OCI-LY7 (cell line): ENCODE data around the gene LACRT. TPM values are rescaled to one million over a fixed set of nuclear protein-coding genes. Genes with fewer than 3 reads are reported as not detected.

Experiments
- BruUV-seq: library from RNA; stranded (reverse); fragments of 400-500 nt; replicated peaks from 2 replicates; lab custom pipeline; 2021; lab: Mats Ljungman, UMichigan
- CTCF ChIA-PET: fragments of 300-600 bp; sonication (Branson Sonifier 250); formaldehyde crosslinking; loops from one replicate; lab custom pipeline; 2022; ENCODE audit warnings: antibody characterized with exemption; ENCODE audit not compliant: unreplicated experiment; lab: Charles Lee
- POLR2A ChIA-PET: fragments of 300-600 bp; sonication (Branson Sonifier 250); formaldehyde crosslinking; loops from one replicate; lab custom pipeline; 2022; ENCODE audit warnings: antibody characterized with exemption; lab: Charles Lee
- DNase-seq: peaks from one replicate; pipeline ENCODE4 v3.0.0-alpha.2; 2015; ENCODE audit warnings: low spot score
- H2AFZ ChIP-seq: fragments of 200-600 bp; sonication (generic), shearing (Covaris generic); 2 replicates; pipeline ENCODE4 v1.6.1; 2014; ENCODE audit warnings: mild to moderate bottlenecking, antibody characterized with exemption, low read length, moderate library complexity
- H3K27ac ChIP-seq: fragments of 200-600 bp; sonication (generic); 2 replicates; pipeline ENCODE4 v1.5.1; 2014; ENCODE audit warnings: mixed run types, low read depth, mild to moderate bottlenecking, moderate library complexity, low read length, inconsistent platforms; ENCODE audit not compliant: poor library complexity, severe bottlenecking
- H3K36me3 ChIP-seq: fragments of 200-600 bp; sonication (generic); 2 replicates; pipeline ENCODE4 v1.6.1; 2014; ENCODE audit warnings: mild to moderate bottlenecking, antibody characterized with exemption, low read length, moderate library complexity, mixed read lengths; ENCODE audit not compliant: insufficient read depth
- H3K4me1 ChIP-seq: fragments of 200-600 bp; sonication (generic); 2 replicates; pipeline ENCODE4 v1.5.1; 2014; ENCODE audit warnings: mild to moderate bottlenecking, low read length; ENCODE audit not compliant: insufficient read depth, poor library complexity, severe bottlenecking
- H3K4me2 ChIP-seq: fragments of 200-600 bp; sonication (generic); 2 replicates; pipeline ENCODE4 v1.6.1; 2014; ENCODE audit warnings: mild to moderate bottlenecking, low read length
- H3K4me3 ChIP-seq: fragments of 200-600 bp; sonication (generic); 2 replicates; pipeline ENCODE4 v1.5.1; 2014; ENCODE audit warnings: mild to moderate bottlenecking, low read depth, low read length; ENCODE audit not compliant: poor library complexity, severe bottlenecking
- H3K79me2 ChIP-seq: fragments of 200-600 bp; sonication (generic); 2 replicates; pipeline ENCODE4 v1.6.1; 2016; ENCODE audit warnings: low read depth, mild to moderate bottlenecking, low read length, moderate library complexity, mixed read lengths; ENCODE audit not compliant: insufficient read depth
- H3K9me2 ChIP-seq: fragments of 200-600 bp; sonication (generic); 2 replicates; pipeline ENCODE4 v1.6.1; 2016; ENCODE audit warnings: mild to moderate bottlenecking, low read length, mixed read lengths; ENCODE audit not compliant: insufficient read depth
- H3K9me3 ChIP-seq: fragments of 200-600 bp; sonication (generic); 2 replicates; pipeline ENCODE4 v1.6.1; 2014; ENCODE audit warnings: mild to moderate bottlenecking, mixed run types, low read length, mixed read lengths
- H4K20me1 ChIP-seq: fragments of 200-600 bp; sonication (generic); 2 replicates; pipeline ENCODE4 v1.6.1; 2014; ENCODE audit warnings: mild to moderate bottlenecking, antibody characterized with exemption, low read length, moderate library complexity, mixed read lengths; ENCODE audit not compliant: insufficient read depth
- EZH2phosphoT487 ChIP-seq: fragments of 200-600 bp; sonication (generic); IDR thresholded peaks from 2 replicates; pipeline ENCODE4 v1.6.1; 2018; ENCODE audit warnings: low read depth, borderline replicate concordance, mild to moderate bottlenecking, mixed run types, antibody characterized with exemption, low read length, moderate library complexity, mixed read lengths
- intact Hi-C: fragments of 100-400 bp; cut with micrococcal nuclease; formaldehyde crosslinking; loops from one replicate; pipeline ENCODE4 v1.10.0; 2022; ENCODE audit not compliant: unreplicated experiment
- total RNA-seq, 2 experiments: library from RNA; depleted of rRNA in 1 of 2; stranded (reverse); fragments of >200 nt in 1 of 2; shearing (Covaris generic) in 1 of 2; gene quantifications; 2 replicates each; pipeline ENCODE4 v1.2.3, GENCODE V29; 2014 to 2022
- TF ChIP-seq, protein P1 (sequence below): fragments of 200-600 bp; sonication (generic); conservative IDR thresholded peaks from 2 replicates; pipeline ENCODE4 v1.5.1; 2014; ENCODE audit warnings: mild to moderate bottlenecking, antibody characterized with exemption, low read length, moderate library complexity, mixed read lengths

Gene LACRT
- total RNA-seq, 2 experiments from 2014 or later = not detected

DNA sequence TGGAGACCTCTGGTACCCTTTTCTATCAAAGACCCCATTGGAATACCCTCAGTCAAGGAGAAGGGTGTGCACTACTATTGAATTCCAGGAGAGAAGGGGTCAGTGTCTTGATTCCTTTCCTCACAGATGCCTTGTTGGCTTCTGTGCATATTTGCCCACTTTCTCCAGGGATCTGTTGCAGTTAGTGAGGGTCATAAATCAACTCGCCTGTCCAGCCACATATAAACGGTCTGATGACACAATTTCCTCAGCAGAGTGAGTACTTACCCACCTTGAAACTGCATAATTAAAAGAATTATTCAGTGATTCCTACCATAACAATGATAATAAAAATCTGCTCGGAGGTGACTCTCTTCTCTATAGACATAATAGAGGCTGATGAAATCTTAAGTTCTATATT, 27.3 kb upstream of the LACRT start:
- TF ChIP-seq, protein P1, sequence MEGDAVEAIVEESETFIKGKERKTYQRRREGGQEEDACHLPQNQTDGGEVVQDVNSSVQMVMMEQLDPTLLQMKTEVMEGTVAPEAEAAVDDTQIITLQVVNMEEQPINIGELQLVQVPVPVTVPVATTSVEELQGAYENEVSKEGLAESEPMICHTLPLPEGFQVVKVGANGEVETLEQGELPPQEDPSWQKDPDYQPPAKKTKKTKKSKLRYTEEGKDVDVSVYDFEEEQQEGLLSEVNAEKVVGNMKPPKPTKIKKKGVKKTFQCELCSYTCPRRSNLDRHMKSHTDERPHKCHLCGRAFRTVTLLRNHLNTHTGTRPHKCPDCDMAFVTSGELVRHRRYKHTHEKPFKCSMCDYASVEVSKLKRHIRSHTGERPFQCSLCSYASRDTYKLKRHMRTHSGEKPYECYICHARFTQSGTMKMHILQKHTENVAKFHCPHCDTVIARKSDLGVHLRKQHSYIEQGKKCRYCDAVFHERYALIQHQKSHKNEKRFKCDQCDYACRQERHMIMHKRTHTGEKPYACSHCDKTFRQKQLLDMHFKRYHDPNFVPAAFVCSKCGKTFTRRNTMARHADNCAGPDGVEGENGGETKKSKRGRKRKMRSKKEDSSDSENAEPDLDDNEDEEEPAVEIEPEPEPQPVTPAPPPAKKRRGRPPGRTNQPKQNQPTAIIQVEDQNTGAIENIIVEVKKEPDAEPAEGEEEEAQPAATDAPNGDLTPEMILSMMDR = no peak
- TF ChIP-seq EZH2phosphoT487 = no peak
- H3K4me3 ChIP-seq = no peak overlapping the region
- no peak overlapping the region for H2AFZ ChIP-seq
- intact Hi-C loops = no loop called here
- H3K9me3 ChIP-seq = no peaks in the 10 kb centered on the region
- H4K20me1 ChIP-seq = no peaks in the 10 kb centered on the region
- DNase-seq = no peak
- H3K4me2 ChIP-seq = no peak overlapping the region
- POLR2A ChIA-PET = no interaction called here
- no peak overlapping the region for H3K27ac ChIP-seq
- no peaks in the 10 kb centered on the region for H3K79me2 ChIP-seq
- CTCF ChIA-PET = no interaction called here
- BruUV-seq = no TSS peak
- H3K4me1 ChIP-seq = no peaks in the 10 kb centered on the region
- no peaks in the 10 kb centered on the region for H3K36me3 ChIP-seq
- H3K9me2 ChIP-seq = no peaks in the 10 kb centered on the region

- intact Hi-C loops = no loop called here
- CTCF ChIA-PET = no interaction called here
These were observed 26.4 kb upstream of the LACRT start for GRCh38 chr12:54661048-54661447.

More at GRCh38 chr12:54661048-54661447, 26.4 kb upstream of the LACRT start:
- Histone ChIP-seq H2AFZ (no peak overlapping the region), H3K9me3 (no peaks in the 10 kb centered on the region), H3K4me1 (no peaks in the 10 kb centered on the region), H4K20me1 (no peaks in the 10 kb centered on the region), H3K27ac (no peak overlapping the region), H3K79me2 (no peaks in the 10 kb centered on the region), H3K4me3 (no peak overlapping the region), H3K4me2 (no peak overlapping the region), H3K36me3 (no peaks in the 10 kb centered on the region), H3K9me2 (no peaks in the 10 kb centered on the region)
- BruUV-seq = no TSS peak
- TF ChIP-seq, protein P1 = no peak
- no peak for TF ChIP-seq EZH2phosphoT487
- POLR2A ChIA-PET = interaction anchor here (1.0 kb wide), 1 partner anchor 9 kb away, joined by 5 read pairs; no protein-coding TSS in a partner anchor
- no peak for DNase-seq
